NCI-H1436 (cell line): ENCODE measurements around the gene BMP2K.

Experiments used
- DNase-seq: peaks from one replicate; lab custom pipeline; 2025; lab: John Stamatoyannopoulos, UW

BMP2K gene

GRCh38 chr4:78937837-78938236, 161.7 kb downstream of the BMP2K start:
- DNase-seq = no peak

- DNase-seq = peak; percentile 32
Measured at GRCh38 chr4:78938474-78938867, 162.3 kb downstream of the BMP2K start.

- peak; percentile 81 for DNase-seq
Measured at GRCh38 chr4:78938868-78939666, 162.9 kb downstream of the BMP2K start, which contains the start of gene PAQR3. TSS of gene PAQR3 (minus strand) at chr4:78939438. CDS start at chr4:78939224, 214 bp downstream.

GRCh38 chr4:78939667-78940008, 163.5 kb downstream of the BMP2K start:
- no peak for DNase-seq

- no peak for DNase-seq
Measured at GRCh38 chr4:78940752-78941151, 164.6 kb downstream of the BMP2K start.

- DNase-seq = no peak
Measured at GRCh38 chr4:78944381-78944780, 168.2 kb downstream of the BMP2K start.

GRCh38 chr4:78945651-78946179, 169.6 kb downstream of the BMP2K start:
- no peak for DNase-seq

- DNase-seq = no peak
Measured at GRCh38 chr4:78949735-78950134, 173.6 kb downstream of the BMP2K start.

GRCh38 chr4:78951862-78952472, 175.8 kb downstream of the BMP2K start:
- DNase-seq = peak; percentile 14

GRCh38 chr4:78953231-78953630, 177.1 kb downstream of the BMP2K start:
- no peak for DNase-seq

GRCh38 chr4:78953769-78954666, 177.9 kb downstream of the BMP2K start:
- DNase-seq = peak; percentile 43

- no peak for DNase-seq
Measured at GRCh38 chr4:78956975-78957374, 180.8 kb downstream of the BMP2K start.

GRCh38 chr4:78960926-78961325, 184.8 kb downstream of the BMP2K start:
- DNase-seq = no peak
